Common myeloid progenitor, CD34-positive (primary cell): ENCODE results near the gene AQP1.

ENCODE experiments used
- CTCF ChIA-PET: fragments of 350-600 bp; sonication (Branson Sonifier 250); formaldehyde crosslinking; loops from one replicate; lab custom pipeline; 2021; ENCODE audit warnings: antibody characterized with exemption; lab: Charles Lee
- POLR2A ChIA-PET: fragments of 350-600 bp; sonication (Branson Sonifier 250); formaldehyde crosslinking; loops from one replicate; lab custom pipeline; 2021; ENCODE audit warnings: antibody characterized with exemption; lab: Charles Lee
- DNase-seq, 3 donors: peaks; one replicate each; pipeline versions ENCODE4 v3.0.0 to v3.0.0-alpha.2; 2013
- H3K27ac ChIP-seq, 2 experiments: 1 replicate in 1 of 2; 2 replicates in 1 of 2; pipeline ENCODE4 v1.7.0; 2013; ENCODE audit warnings: inconsistent platforms in 2 of 2, low read length in 2 of 2, mild to moderate bottlenecking in 2 of 2, low read depth in 1 of 2, moderate library complexity in 1 of 2; ENCODE audit not compliant: severe bottlenecking in 2 of 2, insufficient read depth in 1 of 2, poor library complexity in 1 of 2
- H3K27me3 ChIP-seq, 5 experiments: replicated peaks in 2 of 5; 1 replicate in 3 of 5; 2 replicates in 2 of 5; pipeline versions ENCODE4 v1.6.1 to v1.7.0; 2013; ENCODE audit warnings: low read length in 4 of 5, mild to moderate bottlenecking in 2 of 5, moderate library complexity in 2 of 5, inconsistent platforms in 1 of 5; ENCODE audit not compliant: insufficient read depth in 5 of 5, control insufficient read depth in 4 of 5
- H3K36me3 ChIP-seq, 4 experiments: 1 replicate in 2 of 4; 2 replicates in 2 of 4; pipeline versions ENCODE4 v1.6.1 to v1.7.0; 2013; ENCODE audit warnings: low read length in 3 of 4, control low read depth in 1 of 4, mild to moderate bottlenecking in 1 of 4; ENCODE audit not compliant: control insufficient read depth in 4 of 4, insufficient read depth in 4 of 4
- H3K4me1 ChIP-seq, 4 experiments: 1 replicate in 3 of 4; 2 replicates in 1 of 4; pipeline versions ENCODE4 v1.6.1 to v1.7.1; 2013; ENCODE audit warnings: low read length in 3 of 4, mild to moderate bottlenecking in 3 of 4, control low read depth in 1 of 4, inconsistent platforms in 1 of 4, moderate library complexity in 1 of 4; ENCODE audit not compliant: control insufficient read depth in 4 of 4, insufficient read depth in 4 of 4; ENCODE audit errors: control extremely low read depth in 1 of 4
- H3K4me3 ChIP-seq, 7 experiments: 1 replicate in 4 of 7; 2 replicates in 3 of 7; pipeline versions ENCODE4 v1.5.1 to v1.7.0; 2013; ENCODE audit warnings: mild to moderate bottlenecking in 7 of 7, low read length in 6 of 7, moderate library complexity in 6 of 7, inconsistent platforms in 2 of 7, low read depth in 2 of 7, control low read depth in 1 of 7; ENCODE audit not compliant: insufficient read depth in 4 of 7, control insufficient read depth in 1 of 7; ENCODE audit errors: extremely low read depth in 1 of 7
- H3K9me3 ChIP-seq, 5 experiments: 1 replicate in 4 of 5; 2 replicates in 1 of 5; pipeline versions ENCODE4 v1.6.1 to v1.7.1; 2013; ENCODE audit warnings: low read length in 4 of 5, mild to moderate bottlenecking in 2 of 5, inconsistent platforms in 1 of 5, low read depth in 1 of 5, moderate library complexity in 1 of 5; ENCODE audit not compliant: control insufficient read depth in 4 of 5, insufficient read depth in 2 of 5; ENCODE audit errors: control extremely low read depth in 1 of 5
- WGBS: methylation state at CpG from one replicate; pipeline ENCODE4 v1.1.5; 2013; ENCODE audit not compliant: insufficient coverage; 5-methylcytosine and 5-hydroxymethylcytosine counted together

AQP1 gene

DNA sequence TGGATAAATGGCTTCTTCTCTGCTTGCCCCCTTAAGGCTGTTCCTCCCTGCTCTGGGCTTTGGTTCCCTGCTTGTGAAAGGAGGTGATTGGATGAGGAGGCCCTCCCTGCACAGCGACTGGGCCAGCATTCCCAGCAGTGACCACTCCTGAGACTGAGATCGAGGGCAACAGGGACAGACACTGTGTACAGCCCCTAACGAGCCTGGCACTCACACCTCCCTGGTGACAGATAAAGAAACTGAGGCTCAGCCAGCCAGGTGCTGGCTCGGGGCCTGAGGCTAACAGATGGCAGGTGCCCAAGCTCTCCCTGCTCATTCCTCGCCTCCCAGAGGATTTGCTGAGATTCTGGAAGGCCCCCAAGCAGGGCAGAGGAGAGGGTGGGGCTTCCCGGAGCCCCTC lies 12.0 kb upstream of the AQP1 start:
- Histone ChIP-seq H3K36me3 (no peaks in the 10 kb centered on the region), H3K4me3 (no peak overlapping the region), H3K27me3 (peaks cover 0 to 2% (median 0%) of the 10 kb centered on the region in 5 experiments), H3K9me3 (no peaks in the 10 kb centered on the region), H3K4me1 (no peaks in the 10 kb centered on the region), H3K27ac (no peak overlapping the region)
- no peak for DNase-seq
- WGBS: 95% methylated on average over 3 of the region's 6 CpGs
- POLR2A ChIA-PET: no interaction called here
- CTCF ChIA-PET: no interaction called here

DNA sequence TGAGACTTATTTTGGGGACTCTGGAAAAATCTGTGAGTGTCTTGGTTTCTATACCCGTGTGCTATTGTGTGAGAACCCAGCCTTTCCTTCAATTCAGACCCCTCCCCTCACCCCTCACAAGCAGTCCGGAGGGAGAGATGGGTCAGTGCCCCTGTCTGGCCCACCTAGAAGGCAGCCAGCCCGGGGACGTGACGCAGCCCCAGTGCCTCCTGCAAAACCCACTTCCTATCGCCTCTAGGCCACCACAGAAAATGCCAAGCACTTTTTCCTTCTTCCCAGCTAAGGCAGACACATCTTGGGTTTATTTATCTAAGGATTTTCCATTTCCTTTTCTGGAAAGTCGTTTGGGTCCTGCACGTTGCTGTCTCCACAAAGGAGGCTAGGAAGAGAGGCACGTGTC lies 11.6 kb upstream of the AQP1 start:
- ChIA-PET CTCF (no interaction called here), POLR2A (no interaction called here)
- DNase-seq: no peak
- Histone ChIP-seq H3K4me3 (no peak overlapping the region), H3K27ac (no peak overlapping the region), H3K4me1 (no peaks in the 10 kb centered on the region), H3K36me3 (no peaks in the 10 kb centered on the region), H3K9me3 (no peaks in the 10 kb centered on the region), H3K27me3 (peaks cover 0 to 2% (median 0%) of the 10 kb centered on the region in 5 experiments)
- WGBS: 68% methylated on average over 3 of the region's 9 CpGs

DNA sequence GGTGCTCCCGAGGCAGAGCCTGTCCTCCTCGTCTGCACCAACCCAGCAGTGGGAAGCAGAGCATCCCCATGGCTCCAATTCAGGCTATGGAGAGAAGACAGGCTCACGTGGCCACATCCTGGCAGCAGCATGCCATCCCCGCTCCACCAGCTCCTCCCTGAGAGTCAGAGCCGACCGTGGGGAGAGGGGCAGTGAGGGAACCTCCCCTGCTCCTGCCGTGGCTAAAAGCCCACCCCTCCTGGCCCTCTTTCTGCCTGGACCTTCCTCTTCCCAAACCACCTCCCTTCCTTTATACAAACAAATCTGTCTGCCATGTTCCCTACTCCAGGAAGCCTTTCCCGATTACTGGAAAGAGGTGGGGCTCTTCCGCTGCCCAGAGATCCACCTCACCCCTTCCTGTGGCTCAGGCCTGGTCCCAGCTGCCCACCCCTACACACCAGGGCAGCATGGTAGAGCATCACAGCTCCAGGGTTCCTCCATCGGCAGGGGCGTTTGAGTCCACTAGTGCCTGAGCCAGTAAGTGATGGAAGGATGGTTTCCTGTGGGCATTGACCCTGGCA lies 10.8 kb upstream of the AQP1 start:
- 87% methylated on average over 9 of the region's 11 CpGs for WGBS
- CTCF ChIA-PET: no interaction called here

DNA sequence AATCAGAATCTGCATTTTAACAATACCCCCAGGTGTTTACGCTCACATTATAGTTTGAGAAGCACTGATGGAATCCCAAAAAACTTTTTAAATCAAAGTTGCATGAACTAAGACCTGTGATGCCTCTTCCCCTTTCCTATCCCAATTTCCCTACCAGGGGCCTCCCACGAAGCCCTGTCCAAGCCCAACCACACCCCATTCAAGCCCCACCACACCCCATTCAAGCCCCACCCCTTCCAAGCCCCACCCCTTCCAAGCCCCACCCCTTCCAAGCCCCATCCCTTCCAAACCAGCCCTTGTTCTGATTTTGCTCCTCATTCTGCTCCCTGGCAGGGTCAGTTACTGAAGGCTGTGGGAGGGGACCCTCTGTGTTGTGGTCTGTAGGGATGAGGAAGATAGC lies 9.8 kb upstream of the AQP1 start:
- Histone ChIP-seq H3K9me3 (no peaks in the 10 kb centered on the region), H3K27ac (no peak overlapping the region), H3K4me1 (no peaks in the 10 kb centered on the region), H3K4me3 (no peak overlapping the region), H3K36me3 (no peaks in the 10 kb centered on the region), H3K27me3 (peaks cover 0 to 2% (median 0%) of the 10 kb centered on the region in 5 experiments)
- ChIA-PET POLR2A (no interaction called here), CTCF (no interaction called here)
- DNase-seq: no peak
- 100% methylated on average over 1 of the region's 2 CpGs for WGBS

More for the DNA sequence above, 10.8 kb upstream of the AQP1 start:
- POLR2A ChIA-PET: no interaction called here
- Histone ChIP-seq H3K4me1 (no peaks in the 10 kb centered on the region), H3K27me3 (peaks cover 0 to 2% (median 0%) of the 10 kb centered on the region in 5 experiments), H3K27ac (no peak overlapping the region), H3K4me3 (no peak overlapping the region), H3K9me3 (no peaks in the 10 kb centered on the region), H3K36me3 (no peaks in the 10 kb centered on the region)
- DNase-seq: no peak

DNA sequence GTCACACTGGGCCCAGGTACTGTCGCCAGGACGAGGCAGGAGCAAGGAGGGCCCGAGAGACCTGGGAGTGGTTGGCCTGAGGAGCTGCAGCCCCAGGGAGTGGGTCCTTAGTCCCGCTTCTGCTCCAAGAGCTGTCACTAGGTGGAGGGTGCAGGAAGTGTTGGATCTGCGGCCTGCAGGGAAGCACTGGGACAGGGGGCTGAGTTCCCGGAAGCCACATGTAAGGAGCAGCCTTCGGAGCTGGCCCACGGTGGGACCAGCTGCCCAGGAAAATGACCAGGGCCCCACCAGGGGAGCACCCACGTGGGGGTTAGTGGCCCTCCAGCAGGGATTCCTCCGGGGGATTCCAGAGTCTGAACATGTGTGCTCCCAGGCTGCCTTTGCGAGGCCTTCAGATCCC lies 9.2 kb upstream of the AQP1 start:
- no peak for DNase-seq
- Histone ChIP-seq H3K27ac (no peak overlapping the region), H3K36me3 (no peaks in the 10 kb centered on the region), H3K4me3 (no peak overlapping the region), H3K9me3 (no peaks in the 10 kb centered on the region), H3K27me3 (peaks cover 0 to 2% (median 0%) of the 10 kb centered on the region in 5 experiments), H3K4me1 (no peaks in the 10 kb centered on the region)
- POLR2A ChIA-PET: no interaction called here
- WGBS: 98% methylated on average over 11 of the region's 11 CpGs
- CTCF ChIA-PET: no interaction called here

DNA sequence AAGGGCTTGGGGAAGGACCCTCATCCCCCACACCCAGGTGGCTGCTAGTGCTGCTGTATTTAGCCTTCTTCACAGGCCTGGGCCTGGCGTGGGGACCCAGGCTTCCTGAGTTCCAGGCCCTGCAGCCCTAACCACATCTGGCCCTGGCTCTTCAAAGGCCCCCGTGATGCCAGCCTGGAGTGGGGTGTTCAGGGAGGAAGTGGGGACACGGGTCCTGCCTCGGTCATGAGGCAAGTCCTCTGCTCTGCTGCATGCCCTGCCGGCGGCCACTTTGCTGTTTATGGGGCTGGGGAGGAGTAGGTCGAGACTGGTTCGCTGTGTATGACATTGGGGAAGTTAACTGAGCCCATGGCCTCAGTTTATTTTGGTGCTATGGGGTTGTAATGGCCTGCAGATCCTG lies 8.5 kb upstream of the AQP1 start:
- H3K4me3 ChIP-seq: no peak overlapping the region
- peaks cover 0 to 2% (median 0%) of the 10 kb centered on the region in 5 experiments for H3K27me3 ChIP-seq
- ChIA-PET CTCF (no interaction called here), POLR2A (no interaction called here)
- H3K9me3 ChIP-seq: no peaks in the 10 kb centered on the region
- H3K27ac ChIP-seq: no peak overlapping the region
- DNase-seq: no peak
- H3K4me1 ChIP-seq: no peaks in the 10 kb centered on the region
- no peaks in the 10 kb centered on the region for H3K36me3 ChIP-seq
- WGBS: 94% methylated on average over 6 of the region's 8 CpGs

DNA sequence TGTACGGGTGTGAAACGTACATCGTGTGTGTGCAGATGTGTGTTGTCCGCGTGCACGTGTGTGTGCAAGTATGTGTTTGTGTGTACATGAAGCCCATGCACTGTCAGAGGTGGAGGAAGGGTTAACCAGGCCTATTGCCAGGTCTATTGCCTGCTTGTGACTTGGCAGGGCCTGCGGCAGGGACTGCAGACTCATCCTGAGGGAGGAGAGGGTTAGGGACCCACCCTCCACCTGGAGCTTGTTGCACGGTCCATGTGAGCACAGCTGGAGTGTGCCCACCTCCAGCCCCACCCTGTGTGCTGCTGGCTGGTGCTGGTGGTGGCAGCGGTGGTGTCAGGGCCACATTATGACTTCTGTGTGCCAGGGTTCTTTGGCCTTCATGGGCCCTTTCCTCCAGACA lies 7.1 kb upstream of the AQP1 start:
- Histone ChIP-seq H3K4me1 (no peaks in the 10 kb centered on the region), H3K4me3 (no peak overlapping the region), H3K9me3 (no peaks in the 10 kb centered on the region), H3K27me3 (no peaks in the 10 kb centered on the region), H3K36me3 (no peaks in the 10 kb centered on the region), H3K27ac (no peak overlapping the region)
- DNase-seq: no peak
- ChIA-PET POLR2A (no interaction called here), CTCF (no interaction called here)
- WGBS: 100% methylated on average over 6 of the region's 9 CpGs
